ENCODE data around the gene MTUS2. TPM values are rescaled to one million over a fixed set of nuclear protein-coding genes. Genes with fewer than 3 reads are reported as not detected.

The MTUS2 gene
- total and polyA plus RNA-seq, 2 experiments from 2014 or later: 0.27 to 0.38 TPM

GRCh38 chr13:29548722-29549121 lies 728.6 kb downstream of the MTUS2 start (continued):
- TF ChIP-seq ZNF462 (CRISPR knock-in tag; IDR thresholded peaks at IDR 0.05) (no peak), CREB1 (CRISPR knock-in tag; IDR thresholded peaks at IDR 0.05; ENCODE audit: low read depth) (no peak), STAT1 (IDR thresholded peaks at IDR 0.05; ENCODE audit: unreplicated experiment) (no peak), ZNF114 (CRISPR knock-in tag; IDR thresholded peaks at IDR 0.05) (no peak), NANOG (IDR thresholded peaks at IDR 0.05; ENCODE audit: borderline replicate concordance) (no peak), ZNF331 (CRISPR knock-in tag; IDR thresholded peaks at IDR 0.05; ENCODE audit: low read depth) (no peak)

GRCh38 chr13:29550430-29550988 lies 730.4 kb downstream of the MTUS2 start:
- Histone ChIP-seq H3K79me2 (replicated peaks; ENCODE audit: insufficient read depth) (peaks cover 99% of the 10 kb centered on the region), H3K4me1 (ENCODE audit: insufficient read depth) (peaks cover 15% of the 10 kb centered on the region), H3K9me2 (ENCODE audit: insufficient read depth) (no peaks in the 10 kb centered on the region), H3K27ac (ENCODE audit: low read depth) (no peak overlapping the region), H3K4me3 (no peak overlapping the region), H3F3A (replicated peaks; ENCODE audit: low read depth) (no peaks in the 10 kb centered on the region), H3K4me2 (no peak overlapping the region), H3K27me3 (ENCODE audit: insufficient read depth) (no peaks in the 10 kb centered on the region), H3K36me3 (ENCODE audit: insufficient read depth) (peaks cover 30% of the 10 kb centered on the region), H4K20me1 (replicated peaks; ENCODE audit: insufficient read depth) (peaks cover 74% of the 10 kb centered on the region), H2AFZ (no peak overlapping the region)
- no peak overlapping the region for H3K4me3 Mint-ChIP-seq
- no peaks in the 10 kb centered on the region; the same call in 2 of the 3 replicates for H3K9me3 Mint-ChIP-seq
- H3K27me3 Mint-ChIP-seq (ENCODE audit: insufficient read depth, low read depth, poor library complexity): peaks cover 3% of the 10 kb centered on the region
- DNase-seq (ENCODE audit: low spot score): no peak
- peaks cover 79% of the 10 kb centered on the region for H3K36me3 Mint-ChIP-seq (ENCODE audit: low read depth)
- H3K4me1 Mint-ChIP-seq: peaks cover 38% of the 10 kb centered on the region
- H3K27ac Mint-ChIP-seq: no peak overlapping the region
- ATAC-seq: no peak
- TF ChIP-seq, protein P1, sequence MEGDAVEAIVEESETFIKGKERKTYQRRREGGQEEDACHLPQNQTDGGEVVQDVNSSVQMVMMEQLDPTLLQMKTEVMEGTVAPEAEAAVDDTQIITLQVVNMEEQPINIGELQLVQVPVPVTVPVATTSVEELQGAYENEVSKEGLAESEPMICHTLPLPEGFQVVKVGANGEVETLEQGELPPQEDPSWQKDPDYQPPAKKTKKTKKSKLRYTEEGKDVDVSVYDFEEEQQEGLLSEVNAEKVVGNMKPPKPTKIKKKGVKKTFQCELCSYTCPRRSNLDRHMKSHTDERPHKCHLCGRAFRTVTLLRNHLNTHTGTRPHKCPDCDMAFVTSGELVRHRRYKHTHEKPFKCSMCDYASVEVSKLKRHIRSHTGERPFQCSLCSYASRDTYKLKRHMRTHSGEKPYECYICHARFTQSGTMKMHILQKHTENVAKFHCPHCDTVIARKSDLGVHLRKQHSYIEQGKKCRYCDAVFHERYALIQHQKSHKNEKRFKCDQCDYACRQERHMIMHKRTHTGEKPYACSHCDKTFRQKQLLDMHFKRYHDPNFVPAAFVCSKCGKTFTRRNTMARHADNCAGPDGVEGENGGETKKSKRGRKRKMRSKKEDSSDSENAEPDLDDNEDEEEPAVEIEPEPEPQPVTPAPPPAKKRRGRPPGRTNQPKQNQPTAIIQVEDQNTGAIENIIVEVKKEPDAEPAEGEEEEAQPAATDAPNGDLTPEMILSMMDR (conservative IDR thresholded peaks at IDR 0.05; ENCODE audit: low read depth in 2 of 2): no peak
